ENCODE results near the gene RAB34. TPM values are rescaled to one million over a fixed set of nuclear protein-coding genes. Genes with fewer than 3 reads are reported as not detected.

Gene RAB34
- total RNA-seq, 4 donors from 2014 or later: 136 to 186 (median 159) TPM

DNA sequence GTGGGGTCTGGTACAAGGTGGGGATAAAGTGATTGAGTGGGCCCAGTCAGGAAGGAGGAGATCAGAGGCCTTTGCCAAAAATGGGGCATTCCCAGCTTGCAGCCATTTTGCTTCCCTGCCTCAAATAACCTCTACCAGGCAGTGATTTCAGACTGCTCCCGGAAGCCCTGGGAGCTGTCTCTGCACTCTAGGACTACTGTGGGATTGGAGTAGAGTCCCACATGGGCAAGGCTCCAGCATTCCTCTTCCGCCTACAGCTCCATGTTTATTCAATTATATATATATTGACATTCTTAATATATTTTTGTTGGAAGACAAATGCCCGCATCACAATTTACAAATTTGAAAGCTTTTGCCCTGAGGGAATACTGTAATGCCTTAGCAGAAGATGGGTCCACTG, 42.2 kb downstream of the RAB34 start:
- Histone ChIP-seq H3K4me3 (replicated peaks in 1 of 3) (no peak overlapping the region), H3K4me1 (no peaks in the 10 kb centered on the region), H3K27ac (no peak overlapping the region), H3K9me3 (no peaks in the 10 kb centered on the region), H3K36me3 (peaks cover 97 to 100% of the 10 kb centered on the region in 2 donors), H3K27me3 (no peaks in the 10 kb centered on the region)
- DNase-seq: no peak
- intact Hi-C loops (cut with DNase I): no loop called here
- no peak for TF ChIP-seq POLR2A (IDR thresholded peaks at IDR 0.05)
- TF ChIP-seq, protein P1, sequence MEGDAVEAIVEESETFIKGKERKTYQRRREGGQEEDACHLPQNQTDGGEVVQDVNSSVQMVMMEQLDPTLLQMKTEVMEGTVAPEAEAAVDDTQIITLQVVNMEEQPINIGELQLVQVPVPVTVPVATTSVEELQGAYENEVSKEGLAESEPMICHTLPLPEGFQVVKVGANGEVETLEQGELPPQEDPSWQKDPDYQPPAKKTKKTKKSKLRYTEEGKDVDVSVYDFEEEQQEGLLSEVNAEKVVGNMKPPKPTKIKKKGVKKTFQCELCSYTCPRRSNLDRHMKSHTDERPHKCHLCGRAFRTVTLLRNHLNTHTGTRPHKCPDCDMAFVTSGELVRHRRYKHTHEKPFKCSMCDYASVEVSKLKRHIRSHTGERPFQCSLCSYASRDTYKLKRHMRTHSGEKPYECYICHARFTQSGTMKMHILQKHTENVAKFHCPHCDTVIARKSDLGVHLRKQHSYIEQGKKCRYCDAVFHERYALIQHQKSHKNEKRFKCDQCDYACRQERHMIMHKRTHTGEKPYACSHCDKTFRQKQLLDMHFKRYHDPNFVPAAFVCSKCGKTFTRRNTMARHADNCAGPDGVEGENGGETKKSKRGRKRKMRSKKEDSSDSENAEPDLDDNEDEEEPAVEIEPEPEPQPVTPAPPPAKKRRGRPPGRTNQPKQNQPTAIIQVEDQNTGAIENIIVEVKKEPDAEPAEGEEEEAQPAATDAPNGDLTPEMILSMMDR (IDR thresholded peaks at IDR 0.05): no peak
- WGBS, 2 donors: 87 to 94% methylated on average over 3 of the region's 3 CpGs

DNA sequence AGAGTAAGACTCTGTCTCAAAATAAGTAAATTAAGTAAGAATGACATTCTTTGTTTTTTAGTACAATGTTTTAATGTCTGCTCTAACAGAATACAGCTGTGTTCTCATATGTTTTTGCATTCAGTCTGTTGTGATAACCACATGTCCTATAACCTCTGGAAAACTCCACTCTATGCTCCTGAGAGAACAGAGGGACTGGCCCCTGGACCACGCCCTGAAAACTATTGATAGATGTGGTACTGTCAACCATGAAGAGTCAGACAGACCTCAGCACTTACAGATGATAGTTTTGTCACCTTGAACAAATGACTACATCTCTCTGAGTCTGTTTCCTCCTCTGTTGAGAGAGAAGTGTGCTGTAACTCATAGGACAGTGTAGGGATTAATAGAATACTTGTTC, 47.8 kb downstream of the RAB34 start:
- DNase-seq: no peak
- Histone ChIP-seq H3K9me3 (no peaks in the 10 kb centered on the region), H3K36me3 (peaks cover 44 to 46% of the 10 kb centered on the region in 2 donors), H3K27ac (no peak overlapping the region), H3K4me1 (no peaks in the 10 kb centered on the region), H3K4me3 (replicated peaks in 1 of 3) (no peak overlapping the region), H3K27me3 (no peaks in the 10 kb centered on the region)
- no peak for TF ChIP-seq POLR2A (IDR thresholded peaks at IDR 0.05)
- TF ChIP-seq, protein P1 (IDR thresholded peaks at IDR 0.05): no peak
- intact Hi-C loops (cut with DNase I): no loop called here
- WGBS, 2 donors: 73 to 100% methylated on average over 1 of the region's 1 CpG

DNA sequence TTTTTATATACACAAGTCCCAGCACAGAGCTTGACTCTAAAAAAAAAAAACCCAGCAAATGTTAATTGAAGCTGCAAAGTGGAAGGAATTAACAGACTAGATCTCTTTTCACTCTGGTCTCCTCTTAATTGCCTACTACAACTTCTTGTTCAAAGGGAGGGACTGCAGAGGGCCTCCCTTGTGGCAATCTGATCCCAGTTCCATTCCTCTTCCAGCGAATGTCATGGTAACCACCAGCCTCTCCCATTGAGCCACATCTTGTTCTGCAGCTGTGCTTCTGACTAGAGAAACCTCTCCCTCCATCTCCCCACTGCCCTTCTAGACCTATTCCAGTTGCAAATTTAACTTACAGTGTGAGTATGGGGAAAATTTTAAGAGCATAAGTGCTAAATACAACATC, 49.8 kb downstream of the RAB34 start:
- Histone ChIP-seq H3K4me1 (peaks cover 7 to 16% of the 10 kb centered on the region in 2 donors), H3K9me3 (no peaks in the 10 kb centered on the region), H3K36me3 (peaks cover 23 to 26% of the 10 kb centered on the region in 2 donors), H3K4me3 (replicated peaks in 1 of 3) (no peak overlapping the region), H3K27me3 (no peaks in the 10 kb centered on the region), H3K27ac (no peak overlapping the region)
- 92 to 95% methylated on average over 1 of the region's 1 CpG for WGBS, 2 donors
- TF ChIP-seq POLR2A (IDR thresholded peaks at IDR 0.05): no peak
- TF ChIP-seq, protein P1 (IDR thresholded peaks at IDR 0.05): no peak
- DNase-seq: no peak
- intact Hi-C loops (cut with DNase I): no loop called here

DNA sequence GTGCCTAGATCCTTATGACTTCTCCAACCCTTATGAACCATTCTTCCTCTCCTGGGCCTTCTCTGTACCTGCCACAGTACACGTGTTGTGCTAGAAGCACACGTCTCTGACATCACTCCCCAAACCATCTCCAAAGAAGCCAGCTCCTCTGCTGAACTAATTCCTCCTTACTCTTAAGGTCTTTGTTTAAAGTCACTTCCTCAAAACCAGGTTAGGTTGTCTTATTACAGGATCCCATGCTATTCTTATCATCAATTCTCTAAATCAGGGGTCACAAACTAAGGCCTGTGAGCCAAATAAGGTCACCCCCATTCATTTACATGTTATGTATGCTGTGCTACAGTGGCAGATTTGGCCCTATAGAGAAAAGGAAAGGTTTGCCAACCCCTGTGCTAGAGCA, 51.7 kb downstream of the RAB34 start:
- H3K9me3 ChIP-seq: no peaks in the 10 kb centered on the region
- no peak for DNase-seq
- H3K27me3 ChIP-seq: no peaks in the 10 kb centered on the region
- H3K4me1 ChIP-seq: peaks cover 17 to 20% of the 10 kb centered on the region in 2 donors
- intact Hi-C loops (cut with DNase I): no loop called here
- WGBS, 2 donors: 85 to 89% methylated on average over 2 of the region's 2 CpGs
- H3K27ac ChIP-seq: no peak overlapping the region
- peaks cover 5 to 7% of the 10 kb centered on the region in 2 donors for H3K36me3 ChIP-seq
- no peak overlapping the region for H3K4me3 ChIP-seq (replicated peaks in 1 of 3)
- TF ChIP-seq POLR2A (IDR thresholded peaks at IDR 0.05): no peak
- TF ChIP-seq, protein P1 (IDR thresholded peaks at IDR 0.05): no peak

Small RNAs within 50 kb of the gene (small RNA-seq; reads per million reads assigned to genes)
- gene SNORD42A (not detected), gene SNORD42B (not detected), gene SNORD4A (not detected), gene SNORD4B (not detected)

Other genes with a start within 250 kb of the RAB34 start
- gene SLC13A2, start 244.2 kb downstream of the RAB34 start, total RNA-seq: not detected
- gene FOXN1, start 211.5 kb downstream of the RAB34 start, total RNA-seq: under 1 TPM in 1 of 4 donors, not detected in 3; 0.34 TPM
- 10 to 100 TPM; 29.8 to 43.9 (median 36.0) TPM for gene UNC119, start 165.2 kb downstream of the RAB34 start, total RNA-seq
- 100 to 1,000 TPM in 1 of 4 donors, 10 to 100 TPM in 3; 37.2 to 111 (median 74.7) TPM for gene PIGS, start 146.3 kb downstream of the RAB34 start, total RNA-seq
- 10 to 100 TPM in 1 of 4 donors, 1 to 10 TPM in 3; 6.0 to 13.1 (median 8.7) TPM for gene ALDOC, start 141.0 kb downstream of the RAB34 start, total RNA-seq
- gene SPAG5, start 118.8 kb downstream of the RAB34 start, total RNA-seq: 10 to 100 TPM in 2 of 4 donors, 1 to 10 TPM in 2; 4.4 to 27.0 (median 9.9) TPM
- gene RSKR, start 103.7 kb downstream of the RAB34 start, total RNA-seq: 10 to 100 TPM in 1 of 4 donors, 1 to 10 TPM in 3; 4.2 to 13.1 (median 9.5) TPM
- gene BLTP2, start 72.7 kb downstream of the RAB34 start, total RNA-seq: 100 to 1,000 TPM in 3 of 4 donors, 10 to 100 TPM in 1; 96.5 to 153 (median 129) TPM
- gene SDF2, start 56.0 kb downstream of the RAB34 start, total RNA-seq: 10 to 100 TPM; 28.9 to 74.6 (median 48.6) TPM
- 100 to 1,000 TPM in 1 of 4 donors, 10 to 100 TPM in 3; 49.2 to 117 (median 61.6) TPM for gene SUPT6H, start 55.7 kb downstream of the RAB34 start, total RNA-seq
- gene PROCA1, start 6.0 kb downstream of the RAB34 start, total RNA-seq: 1 to 10 TPM in 2 of 4 donors, under 1 TPM in 1, not detected in 1; 0.46 to 4.3 (median 1.1) TPM
- gene RPL23A, start 2.1 kb upstream of the RAB34 start, total RNA-seq: 100 to 1,000 TPM; 181 to 750 (median 443) TPM
- 10 to 100 TPM in 1 of 4 donors, 1 to 10 TPM in 3; 1.6 to 21.4 (median 5.1) TPM for gene TLCD1, start 8.4 kb upstream of the RAB34 start, total RNA-seq
- gene NEK8, start 10.9 kb upstream of the RAB34 start, total RNA-seq: 10 to 100 TPM in 1 of 4 donors, 1 to 10 TPM in 3; 3.9 to 14.0 (median 8.1) TPM
- gene TRAF4, start 26.1 kb upstream of the RAB34 start, total RNA-seq: 10 to 100 TPM; 33.3 to 64.3 (median 44.3) TPM
- gene FAM222B, start 124.9 kb upstream of the RAB34 start, total RNA-seq: 10 to 100 TPM; 14.1 to 22.6 (median 15.8) TPM
- gene ERAL1, start 137.1 kb upstream of the RAB34 start, total RNA-seq: 10 to 100 TPM; 23.1 to 59.3 (median 41.2) TPM
- gene FLOT2, start 179.9 kb upstream of the RAB34 start, total RNA-seq: 10 to 100 TPM; 55.0 to 75.0 (median 62.7) TPM
- gene DHRS13, start 185.2 kb upstream of the RAB34 start, total RNA-seq: 10 to 100 TPM; 10.6 to 16.2 (median 13.3) TPM
- 10 to 100 TPM; 22.0 to 62.9 (median 60.1) TPM for gene PHF12, start 233.7 kb upstream of the RAB34 start, total RNA-seq

Data from thyroid gland (tissue), 4 donors.